Mesendoderm (in vitro differentiated cells): ENCODE measurements around the gene TEK.

Experiments
- DNase-seq: peaks from one replicate; pipeline ENCODE4 v3.0.0; 2013
- H2AK5ac ChIP-seq: 2 replicates; pipeline ENCODE4 v1.6.1; 2013; ENCODE audit warnings: low read length, inconsistent platforms
- H2BK120ac ChIP-seq: 2 replicates; pipeline ENCODE4 v1.6.1; 2013; ENCODE audit warnings: low read depth, mild to moderate bottlenecking, low read length, moderate library complexity, mixed read lengths
- H2BK15ac ChIP-seq: replicated peaks from 2 replicates; pipeline ENCODE4 v1.6.1; 2013; ENCODE audit warnings: low read depth, mild to moderate bottlenecking, moderate library complexity
- H2BK5ac ChIP-seq: 2 replicates; pipeline ENCODE4 v1.6.1; 2013; ENCODE audit warnings: low read length, inconsistent platforms
- H3K18ac ChIP-seq: 2 replicates; pipeline ENCODE4 v1.6.1; 2013; ENCODE audit warnings: mild to moderate bottlenecking, low read length, mixed read lengths
- H3K23ac ChIP-seq: one replicate; pipeline ENCODE4 v1.6.1; 2013; ENCODE audit warnings: low read length
- H3K27ac ChIP-seq: 2 replicates; pipeline ENCODE4 v1.5.1; 2013; ENCODE audit warnings: low read depth, mild to moderate bottlenecking, inconsistent platforms, low read length, moderate library complexity
- H3K27me3 ChIP-seq: 2 replicates; pipeline ENCODE4 v1.6.1; 2013; ENCODE audit warnings: low read length, control low read depth, mild to moderate bottlenecking, inconsistent platforms; ENCODE audit not compliant: insufficient read depth, poor library complexity
- H3K36me3 ChIP-seq: 2 replicates; pipeline ENCODE4 v1.6.1; 2013; ENCODE audit warnings: low read length, inconsistent platforms; ENCODE audit not compliant: control insufficient read depth, insufficient read depth
- H3K4ac ChIP-seq: one replicate; pipeline ENCODE4 v1.6.1; 2013; ENCODE audit warnings: low read depth, mild to moderate bottlenecking, low read length, moderate library complexity
- H3K4me1 ChIP-seq: 2 replicates; pipeline ENCODE4 v1.6.1; 2013; ENCODE audit warnings: low read depth, low read length, inconsistent platforms; ENCODE audit not compliant: control insufficient read depth
- H3K4me2 ChIP-seq: 2 replicates; pipeline ENCODE4 v1.6.1; 2013; ENCODE audit warnings: low read length
- H3K4me3 ChIP-seq: 2 replicates; pipeline ENCODE4 v1.5.1; 2013; ENCODE audit warnings: mild to moderate bottlenecking, low read length
- H3K56ac ChIP-seq: one replicate; pipeline ENCODE4 v1.6.1; 2013; ENCODE audit warnings: low read length
- H3K79me1 ChIP-seq: 2 replicates; pipeline ENCODE4 v1.6.1; 2013; ENCODE audit warnings: low read length, inconsistent platforms
- H3K79me2 ChIP-seq: 2 replicates; pipeline ENCODE4 v1.6.1; 2013; ENCODE audit warnings: mild to moderate bottlenecking, low read length; ENCODE audit not compliant: control insufficient read depth, insufficient read depth
- H3K9ac ChIP-seq: 2 replicates; pipeline ENCODE4 v1.6.1; 2013; ENCODE audit warnings: low read length, inconsistent platforms
- H4K5ac ChIP-seq: one replicate; pipeline ENCODE4 v1.6.1; 2013; ENCODE audit warnings: low read length
- H4K8ac ChIP-seq: one replicate; pipeline ENCODE4 v1.6.1; 2013; ENCODE audit warnings: low read depth, mild to moderate bottlenecking, control low read depth, low read length, moderate library complexity
- WGBS: extraction: QIAGEN DNeasy Blood & Tissue Kit; methylation state at CpG from one replicate; pipeline ENCODE4 v1.1.7; 2013; ENCODE audit warnings: low lambda C conversion rate, missing lambda C conversion rate; ENCODE audit not compliant: insufficient coverage; ENCODE audit errors: extremely low coverage; 5-methylcytosine and 5-hydroxymethylcytosine counted together

Gene TEK

GRCh38 chr9:27078685-27079084 lies 30.3 kb upstream of the TEK start:
- no peak overlapping the region for H3K4me3 ChIP-seq
- no peaks in the 10 kb centered on the region for H3K79me2 ChIP-seq
- WGBS: no CpG with 5 or more reads among the region's 1 CpG
- H3K23ac ChIP-seq: no peak overlapping the region
- H2AK5ac ChIP-seq: no peak overlapping the region
- H3K4me1 ChIP-seq: no peaks in the 10 kb centered on the region
- H3K36me3 ChIP-seq: no peaks in the 10 kb centered on the region
- H2BK5ac ChIP-seq: no peak overlapping the region
- no peak overlapping the region for H3K56ac ChIP-seq
- H3K4ac ChIP-seq: no peak overlapping the region
- H4K5ac ChIP-seq: no peak overlapping the region
- H3K27me3 ChIP-seq: no peaks in the 10 kb centered on the region
- H3K4me2 ChIP-seq: no peak overlapping the region
- H2BK15ac ChIP-seq: no peak overlapping the region
- H4K8ac ChIP-seq: no peak overlapping the region
- H3K79me1 ChIP-seq: no peaks in the 10 kb centered on the region
- no peak overlapping the region for H3K9ac ChIP-seq
- H3K27ac ChIP-seq: no peak overlapping the region
- H2BK120ac ChIP-seq: no peak overlapping the region
- no peak for DNase-seq
- no peak overlapping the region for H3K18ac ChIP-seq

GRCh38 chr9:27085456-27085855 lies 23.6 kb upstream of the TEK start:
- no peak overlapping the region for H2BK5ac ChIP-seq

GRCh38 chr9:27086818-27087680 lies 22.0 kb upstream of the TEK start:
- Histone ChIP-seq H3K36me3 (no peaks in the 10 kb centered on the region), H2BK5ac (no peak overlapping the region), H3K27ac (no peak overlapping the region), H3K79me2 (no peaks in the 10 kb centered on the region), H3K18ac (no peak overlapping the region), H3K4ac (no peak overlapping the region), H3K9ac (no peak overlapping the region), H2BK120ac (no peak overlapping the region), H4K5ac (no peak overlapping the region), H3K4me1 (no peaks in the 10 kb centered on the region), H2AK5ac (no peak overlapping the region), H3K79me1 (no peaks in the 10 kb centered on the region), H3K4me2 (no peak overlapping the region), H3K23ac (no peak overlapping the region), H3K4me3 (no peak overlapping the region), H3K27me3 (no peaks in the 10 kb centered on the region), H4K8ac (no peak overlapping the region), H2BK15ac (no peak overlapping the region), H3K56ac (no peak overlapping the region)
- DNase-seq: no peak
- WGBS: no CpG with 5 or more reads among the region's 11 CpGs

More at GRCh38 chr9:27085456-27085855, 23.6 kb upstream of the TEK start:
- Histone ChIP-seq H3K36me3 (no peaks in the 10 kb centered on the region), H4K5ac (no peak overlapping the region), H3K4me1 (no peaks in the 10 kb centered on the region), H3K23ac (no peak overlapping the region), H3K56ac (no peak overlapping the region), H3K4ac (no peak overlapping the region), H3K79me2 (no peaks in the 10 kb centered on the region), H3K79me1 (no peaks in the 10 kb centered on the region), H2AK5ac (no peak overlapping the region), H3K18ac (no peak overlapping the region), H3K27me3 (no peaks in the 10 kb centered on the region), H3K9ac (no peak overlapping the region), H3K4me3 (no peak overlapping the region), H2BK120ac (no peak overlapping the region), H2BK15ac (no peak overlapping the region), H4K8ac (no peak overlapping the region), H3K27ac (no peak overlapping the region), H3K4me2 (no peak overlapping the region)
- no CpG with 5 or more reads among the region's 5 CpGs for WGBS
- no peak for DNase-seq

- no CpG with 5 or more reads among the region's 4 CpGs for WGBS
Measured at GRCh38 chr9:27088981-27089380, 20.0 kb upstream of the TEK start.

GRCh38 chr9:27089706-27090105 lies 19.3 kb upstream of the TEK start:
- Histone ChIP-seq H3K79me2 (no peaks in the 10 kb centered on the region), H2AK5ac (no peak overlapping the region), H3K56ac (no peak overlapping the region), H2BK120ac (no peak overlapping the region), H2BK5ac (no peak overlapping the region), H3K79me1 (no peaks in the 10 kb centered on the region), H3K23ac (no peak overlapping the region), H3K4me1 (no peaks in the 10 kb centered on the region), H3K4ac (no peak overlapping the region), H2BK15ac (no peak overlapping the region), H3K27ac (no peak overlapping the region), H3K9ac (no peak overlapping the region), H4K5ac (no peak overlapping the region), H3K36me3 (no peaks in the 10 kb centered on the region), H3K27me3 (no peaks in the 10 kb centered on the region), H4K8ac (no peak overlapping the region), H3K4me2 (no peak overlapping the region), H3K18ac (no peak overlapping the region), H3K4me3 (no peak overlapping the region)
- WGBS: no CpG with 5 or more reads among the region's 4 CpGs
- DNase-seq: no peak

More at GRCh38 chr9:27088981-27089380, 20.0 kb upstream of the TEK start:
- Histone ChIP-seq H2BK120ac (no peak overlapping the region), H3K9ac (no peak overlapping the region), H3K79me1 (no peaks in the 10 kb centered on the region), H3K27ac (no peak overlapping the region), H3K4me2 (no peak overlapping the region), H4K8ac (no peak overlapping the region), H3K36me3 (no peaks in the 10 kb centered on the region), H4K5ac (no peak overlapping the region), H3K79me2 (no peaks in the 10 kb centered on the region), H2BK15ac (no peak overlapping the region), H3K4ac (no peak overlapping the region), H2AK5ac (no peak overlapping the region), H3K4me3 (no peak overlapping the region), H3K23ac (no peak overlapping the region), H3K27me3 (no peaks in the 10 kb centered on the region), H2BK5ac (no peak overlapping the region), H3K56ac (no peak overlapping the region), H3K18ac (no peak overlapping the region), H3K4me1 (no peaks in the 10 kb centered on the region)
- DNase-seq: no peak

- Histone ChIP-seq H3K18ac (no peak overlapping the region), H3K4ac (no peak overlapping the region), H2BK15ac (no peak overlapping the region), H3K23ac (no peak overlapping the region), H4K5ac (no peak overlapping the region), H3K79me2 (no peaks in the 10 kb centered on the region), H3K79me1 (no peaks in the 10 kb centered on the region), H3K36me3 (no peaks in the 10 kb centered on the region), H3K27ac (no peak overlapping the region), H2AK5ac (no peak overlapping the region), H3K56ac (no peak overlapping the region), H3K4me1 (no peaks in the 10 kb centered on the region), H3K4me3 (no peak overlapping the region), H2BK120ac (no peak overlapping the region), H4K8ac (no peak overlapping the region), H3K27me3 (no peaks in the 10 kb centered on the region), H2BK5ac (no peak overlapping the region), H3K9ac (no peak overlapping the region), H3K4me2 (no peak overlapping the region)
- DNase-seq: no peak
Measured at GRCh38 chr9:27090231-27090630, 18.8 kb upstream of the TEK start.
